Measurements from ENCODE around the gene UCHL3. TPM values are rescaled to one million over a fixed set of nuclear protein-coding genes. Genes with fewer than 3 reads are reported as not detected.

The UCHL3 gene
- total RNA-seq, 4 donors from 2014 or later = 30.6 to 65.1 (median 46.7) TPM

DNA sequence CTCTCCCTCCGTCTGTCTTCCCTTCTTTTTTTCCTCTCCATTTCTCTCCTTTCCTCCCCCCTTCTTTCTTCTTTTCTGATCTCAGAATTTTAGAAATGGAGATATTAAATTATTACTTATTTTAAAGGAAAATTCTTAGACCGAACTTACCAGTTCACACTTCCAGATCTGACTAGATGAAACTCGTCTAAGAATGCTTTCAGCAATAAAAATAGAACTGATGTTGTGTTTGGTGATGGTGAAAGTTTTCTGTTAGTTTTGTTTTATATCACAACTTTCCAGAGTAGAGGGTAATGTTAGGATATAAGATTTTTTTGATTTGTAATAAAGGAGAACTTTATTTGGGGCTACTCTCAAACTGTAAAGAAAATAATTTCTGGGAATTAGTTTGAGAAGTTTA, 29.9 kb downstream of the UCHL3 start:
- no peak for DNase-seq (ENCODE audit: low spot score in 2 of 2)
- intact Hi-C loops (cut with DNase I; ENCODE audit: low total_unique reads) = no loop called here
- 64 to 77% methylated on average over 3 of the region's 3 CpGs for WGBS, 2 donors
- no peak overlapping the region for H3K4me3 ChIP-seq (ENCODE audit: low read depth, poor library complexity, severe bottlenecking)
- TF ChIP-seq POLR2A (IDR thresholded peaks at IDR 0.05) (no peak), CTCF (IDR thresholded peaks at IDR 0.05) (no peak)

- H3K4me3 ChIP-seq (ENCODE audit: low read depth, poor library complexity, severe bottlenecking) = no peak overlapping the region
- WGBS, 2 donors = 82 to 92% methylated on average over 2 of the region's 2 CpGs
- TF ChIP-seq POLR2A (IDR thresholded peaks at IDR 0.05) (no peak), CTCF (IDR thresholded peaks at IDR 0.05) (no peak)
- no peak for DNase-seq (ENCODE audit: low spot score in 2 of 2)
- intact Hi-C loops (cut with DNase I; ENCODE audit: low total_unique reads) = no loop called here
Measured at GRCh38 chr13:75581874-75582640, 32.5 kb downstream of the UCHL3 start.

DNA sequence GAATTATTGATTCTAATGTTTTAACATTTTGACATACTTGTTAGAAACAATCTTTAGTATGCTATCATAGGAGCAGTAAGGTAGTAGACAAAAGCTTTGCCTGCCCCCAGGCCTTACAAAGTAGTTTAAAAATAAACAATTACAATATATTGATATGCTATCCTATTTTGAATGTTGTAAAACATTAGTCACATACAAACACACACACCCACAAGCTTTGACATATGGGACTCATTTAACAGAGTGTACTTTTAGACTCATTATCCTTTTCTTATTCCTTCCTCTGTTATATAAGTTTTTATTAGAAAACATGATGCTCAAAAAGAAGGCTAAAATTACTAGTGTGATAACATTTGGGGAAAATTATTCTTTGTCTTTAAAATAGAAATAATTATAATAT, 33.5 kb downstream of the UCHL3 start:
- no peak for DNase-seq (ENCODE audit: low spot score in 2 of 2)
- no peak overlapping the region for H3K4me3 ChIP-seq (ENCODE audit: low read depth, poor library complexity, severe bottlenecking)
- intact Hi-C loops (cut with DNase I; ENCODE audit: low total_unique reads) = no loop called here
- TF ChIP-seq POLR2A (IDR thresholded peaks at IDR 0.05) = no peak
- no peak for TF ChIP-seq CTCF (IDR thresholded peaks at IDR 0.05)

DNA sequence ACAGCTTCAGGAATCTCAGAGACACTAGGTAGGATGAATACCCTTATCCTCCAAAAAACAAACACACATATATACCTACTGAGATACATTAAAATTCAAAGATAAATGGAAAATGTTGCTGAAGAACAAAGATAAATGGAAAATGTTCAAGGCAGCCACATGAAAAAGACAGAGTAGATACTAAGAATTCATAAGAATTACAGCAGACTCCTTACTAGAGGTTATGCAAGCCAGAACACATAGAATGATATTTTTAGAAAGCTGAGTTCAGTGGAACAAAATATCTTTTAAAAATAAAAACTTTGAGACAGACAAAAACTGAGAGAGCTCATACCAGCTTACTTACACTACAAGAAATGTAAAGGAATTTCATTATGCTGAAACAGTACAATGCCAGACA, 35.6 kb downstream of the UCHL3 start:
- TF ChIP-seq POLR2A (IDR thresholded peaks at IDR 0.05) = no peak
- TF ChIP-seq CTCF (IDR thresholded peaks at IDR 0.05) = no peak
- intact Hi-C loops (cut with DNase I; ENCODE audit: low total_unique reads) = no loop called here
- no peak for DNase-seq (ENCODE audit: low spot score in 2 of 2)
- no peak overlapping the region for H3K4me3 ChIP-seq (ENCODE audit: low read depth, poor library complexity, severe bottlenecking)

GRCh38 chr13:75587679-75588078, 38.1 kb downstream of the UCHL3 start:
- WGBS, 2 donors = 65 to 66% methylated on average over 1 of the region's 1 CpG
- DNase-seq (ENCODE audit: low spot score in 2 of 2) = no peak
- intact Hi-C loops (cut with DNase I; ENCODE audit: low total_unique reads) = no loop called here
- TF ChIP-seq CTCF (IDR thresholded peaks at IDR 0.05) = no peak
- TF ChIP-seq POLR2A (IDR thresholded peaks at IDR 0.05) = no peak
- no peak overlapping the region for H3K4me3 ChIP-seq (ENCODE audit: low read depth, poor library complexity, severe bottlenecking)

DNA sequence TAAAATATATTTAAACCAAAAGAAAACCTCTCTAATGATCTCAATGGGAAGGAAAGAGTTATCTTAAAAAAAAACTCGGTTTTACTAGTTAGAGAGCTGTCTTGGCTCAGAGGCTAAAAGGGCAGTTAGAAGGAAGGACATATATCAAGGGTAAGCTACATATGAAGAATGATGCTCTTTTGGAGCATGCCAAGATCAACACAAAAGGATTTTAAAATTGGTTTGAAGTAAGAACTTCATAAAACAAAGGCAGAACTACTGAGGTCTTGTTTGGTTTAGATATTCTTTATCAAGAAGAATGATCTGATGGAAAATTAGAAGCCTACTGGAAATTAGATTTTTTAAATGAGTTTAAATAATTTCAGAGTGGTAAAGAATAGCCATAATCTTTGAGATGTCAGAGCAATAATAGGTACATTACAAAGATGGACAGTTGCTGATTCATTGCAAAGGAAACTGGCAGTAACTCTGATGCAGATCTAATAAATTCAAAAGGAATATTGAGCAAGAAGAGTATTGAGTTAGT, 47.1 kb downstream of the UCHL3 start:
- intact Hi-C loops (cut with DNase I; ENCODE audit: low total_unique reads) = no loop called here
- whole genome bisulfite sequencing, 2 donors = 60 to 65% methylated on average over 1 of the region's 1 CpG

More for the DNA sequence above, 47.1 kb downstream of the UCHL3 start:
- TF ChIP-seq CTCF (IDR thresholded peaks at IDR 0.05) = no peak
- no peak for TF ChIP-seq POLR2A (IDR thresholded peaks at IDR 0.05)
- no peak for DNase-seq (ENCODE audit: low spot score in 2 of 2)
- H3K4me3 ChIP-seq (ENCODE audit: low read depth, poor library complexity, severe bottlenecking) = no peak overlapping the region

Measured in lower leg skin (tissue), 4 donors.